Measurements from ENCODE around the gene GRIP1. TPM values are rescaled to one million over a fixed set of nuclear protein-coding genes. Genes with fewer than 3 reads are reported as not detected.
A peak's percentile ranks its signal among the peaks of the same experiment; 100 is the strongest.

The GRIP1 gene
- total RNA-seq, 1 donor from 2014 or later = 4.2 TPM

DNA sequence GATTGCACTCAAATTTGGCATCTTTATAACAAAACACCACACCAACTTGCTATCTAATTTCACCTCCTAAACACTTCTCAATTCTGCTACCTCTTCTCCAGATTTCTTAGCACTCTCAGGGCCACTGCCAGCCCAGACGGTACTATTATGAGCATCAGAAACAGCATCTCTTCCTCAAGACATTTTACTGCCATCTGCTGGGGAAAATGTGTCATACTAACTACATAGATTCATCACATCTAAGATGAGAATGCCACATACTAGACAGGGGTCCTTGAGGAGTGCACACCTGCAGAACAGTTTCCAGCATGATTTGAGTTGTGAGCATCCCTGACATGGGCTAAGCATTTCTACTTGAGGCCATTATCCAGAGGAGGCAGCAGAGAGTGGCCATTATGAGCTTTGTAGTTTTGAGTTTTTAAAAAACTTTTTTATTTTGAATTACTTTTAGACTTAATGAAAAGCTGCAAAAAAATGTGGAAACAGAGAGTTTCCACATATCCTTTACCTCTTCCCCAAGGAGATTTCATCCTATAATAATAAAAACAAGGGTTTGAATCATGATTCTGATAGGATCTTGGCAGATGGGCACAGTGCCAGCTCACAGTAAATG, 15.1 kb upstream of the GRIP1 start:
- H3K27ac ChIP-seq = no peak overlapping the region
- intact Hi-C loops (cut with DNase I) = loop anchor here (10.0 kb wide), 1 partner anchor 439 kb away; no protein-coding TSS in a partner anchor
- no peaks in the 10 kb centered on the region for H3K36me3 ChIP-seq
- H3K4me3 ChIP-seq = no peak overlapping the region
- TF ChIP-seq, protein P1, sequence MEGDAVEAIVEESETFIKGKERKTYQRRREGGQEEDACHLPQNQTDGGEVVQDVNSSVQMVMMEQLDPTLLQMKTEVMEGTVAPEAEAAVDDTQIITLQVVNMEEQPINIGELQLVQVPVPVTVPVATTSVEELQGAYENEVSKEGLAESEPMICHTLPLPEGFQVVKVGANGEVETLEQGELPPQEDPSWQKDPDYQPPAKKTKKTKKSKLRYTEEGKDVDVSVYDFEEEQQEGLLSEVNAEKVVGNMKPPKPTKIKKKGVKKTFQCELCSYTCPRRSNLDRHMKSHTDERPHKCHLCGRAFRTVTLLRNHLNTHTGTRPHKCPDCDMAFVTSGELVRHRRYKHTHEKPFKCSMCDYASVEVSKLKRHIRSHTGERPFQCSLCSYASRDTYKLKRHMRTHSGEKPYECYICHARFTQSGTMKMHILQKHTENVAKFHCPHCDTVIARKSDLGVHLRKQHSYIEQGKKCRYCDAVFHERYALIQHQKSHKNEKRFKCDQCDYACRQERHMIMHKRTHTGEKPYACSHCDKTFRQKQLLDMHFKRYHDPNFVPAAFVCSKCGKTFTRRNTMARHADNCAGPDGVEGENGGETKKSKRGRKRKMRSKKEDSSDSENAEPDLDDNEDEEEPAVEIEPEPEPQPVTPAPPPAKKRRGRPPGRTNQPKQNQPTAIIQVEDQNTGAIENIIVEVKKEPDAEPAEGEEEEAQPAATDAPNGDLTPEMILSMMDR (IDR thresholded peaks at IDR 0.05) = peak in 2 of 3 experiments; percentile 28 to 36
- TF ChIP-seq POLR2AphosphoS5 (IDR thresholded peaks at IDR 0.05; ENCODE audit: insufficient read depth in 1 of 2, low read depth in 1 of 2) = no peak
- no peak for TF ChIP-seq POLR2A (IDR thresholded peaks at IDR 0.05)
- H3K27me3 ChIP-seq = no peaks in the 10 kb centered on the region
- no peaks in the 10 kb centered on the region for H3K9me3 ChIP-seq
- no peaks in the 10 kb centered on the region for H3K4me1 ChIP-seq
- DNase-seq (ENCODE audit: extremely low spot score in 2 of 2) = no peak

DNA sequence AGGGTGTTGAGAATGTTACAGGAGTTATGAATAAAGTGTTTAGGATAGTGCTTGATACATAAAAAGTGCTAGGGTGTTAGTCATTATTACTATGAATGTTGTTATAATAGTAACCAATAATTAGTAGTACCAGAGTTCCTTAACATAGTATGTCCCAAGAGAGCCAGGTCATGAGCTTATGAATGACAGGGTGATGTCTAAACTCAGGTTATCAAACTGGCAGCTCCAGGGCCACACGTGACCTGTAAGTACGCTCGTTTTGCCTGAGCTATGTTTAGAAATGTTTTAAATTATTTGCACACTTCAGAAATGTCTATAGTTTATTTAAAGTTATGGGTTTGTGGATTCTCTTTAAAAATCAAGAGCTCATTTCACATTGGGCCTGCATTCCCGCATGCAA, 14.1 kb upstream of the GRIP1 start:
- no peak overlapping the region for H3K27ac ChIP-seq
- no peaks in the 10 kb centered on the region for H3K9me3 ChIP-seq
- TF ChIP-seq POLR2AphosphoS5 (IDR thresholded peaks at IDR 0.05; ENCODE audit: insufficient read depth in 1 of 2, low read depth in 1 of 2) (no peak), POLR2A (IDR thresholded peaks at IDR 0.05) (no peak)
- TF ChIP-seq, protein P1 (IDR thresholded peaks at IDR 0.05) = no peak
- H3K36me3 ChIP-seq = no peaks in the 10 kb centered on the region
- no peak for DNase-seq (ENCODE audit: extremely low spot score in 2 of 2)
- H3K27me3 ChIP-seq = no peaks in the 10 kb centered on the region
- no peak overlapping the region for H3K4me3 ChIP-seq
- no peaks in the 10 kb centered on the region for H3K4me1 ChIP-seq
- intact Hi-C loops (cut with DNase I) = loop anchor here (10.0 kb wide), 1 partner anchor 438 kb away; no protein-coding TSS in a partner anchor

DNA sequence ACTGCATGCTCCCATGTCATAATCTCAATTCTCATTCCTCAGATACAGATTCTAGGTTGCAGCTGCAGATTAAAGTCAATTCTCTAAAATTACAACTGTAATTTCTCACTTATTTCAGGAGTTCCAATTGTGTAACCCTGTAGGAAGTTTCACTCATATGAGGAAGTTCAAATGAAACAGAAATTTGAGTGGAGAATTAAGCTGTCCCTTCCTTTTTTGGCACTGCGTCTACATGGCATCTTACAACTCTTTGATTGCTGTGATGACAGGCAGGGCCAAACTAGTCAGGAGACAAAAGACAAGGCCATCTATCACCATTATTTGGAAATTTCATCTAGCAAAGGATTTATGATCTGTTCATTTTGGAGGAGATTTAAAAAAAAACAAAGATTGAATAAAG, 13.3 kb upstream of the GRIP1 start:
- H3K27me3 ChIP-seq = no peaks in the 10 kb centered on the region
- DNase-seq (ENCODE audit: extremely low spot score in 2 of 2) = no peak
- TF ChIP-seq POLR2AphosphoS5 (IDR thresholded peaks at IDR 0.05; ENCODE audit: insufficient read depth in 1 of 2, low read depth in 1 of 2) (no peak), POLR2A (IDR thresholded peaks at IDR 0.05) (no peak)
- TF ChIP-seq, protein P1 (IDR thresholded peaks at IDR 0.05) = no peak
- no peak overlapping the region for H3K4me3 ChIP-seq
- no peak overlapping the region for H3K27ac ChIP-seq
- H3K36me3 ChIP-seq = no peaks in the 10 kb centered on the region
- intact Hi-C loops (cut with DNase I) = loop anchor here (10.0 kb wide), 1 partner anchor 437 kb away; no protein-coding TSS in a partner anchor
- no peaks in the 10 kb centered on the region for H3K4me1 ChIP-seq
- H3K9me3 ChIP-seq = no peaks in the 10 kb centered on the region

DNA sequence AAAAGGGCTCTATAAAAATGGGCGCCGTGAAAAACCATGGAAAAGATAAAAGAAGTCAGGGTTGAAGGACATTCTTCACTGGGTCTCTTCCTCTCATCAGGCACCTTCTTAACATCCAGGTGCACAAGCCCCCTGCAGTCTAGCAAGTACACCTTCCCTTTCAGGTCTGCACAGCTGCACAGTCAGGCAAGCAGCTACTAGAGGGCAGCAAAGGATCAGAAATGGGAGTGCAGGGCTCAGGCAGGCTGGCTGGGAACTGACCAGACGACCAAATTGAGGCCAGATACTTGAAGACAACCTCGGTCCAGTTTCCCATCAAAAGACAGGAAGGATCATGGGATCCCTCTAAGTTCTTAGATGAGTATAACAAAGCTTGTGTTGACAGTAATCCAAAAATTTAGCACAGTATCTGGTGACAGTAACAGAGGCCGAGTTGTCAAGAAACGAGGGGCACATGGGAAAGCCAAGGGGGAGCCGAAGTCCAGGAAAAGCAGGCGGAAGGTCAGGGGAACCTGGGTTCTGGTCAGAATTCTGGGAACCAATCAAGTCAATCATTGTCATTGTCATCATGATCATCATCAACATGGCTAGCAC, 10.1 kb upstream of the GRIP1 start:
- Histone ChIP-seq H3K4me1 (no peaks in the 10 kb centered on the region), H3K27ac (no peak overlapping the region), H3K36me3 (no peaks in the 10 kb centered on the region), H3K9me3 (no peaks in the 10 kb centered on the region), H3K27me3 (no peaks in the 10 kb centered on the region), H3K4me3 (no peak overlapping the region)
- no peak for DNase-seq (ENCODE audit: extremely low spot score in 2 of 2)
- intact Hi-C loops (cut with DNase I) = no loop called here
- no peak for TF ChIP-seq POLR2AphosphoS5 (IDR thresholded peaks at IDR 0.05; ENCODE audit: insufficient read depth in 1 of 2, low read depth in 1 of 2)
- TF ChIP-seq, protein P1 (IDR thresholded peaks at IDR 0.05) = no peak
- TF ChIP-seq POLR2A (IDR thresholded peaks at IDR 0.05) = no peak

DNA sequence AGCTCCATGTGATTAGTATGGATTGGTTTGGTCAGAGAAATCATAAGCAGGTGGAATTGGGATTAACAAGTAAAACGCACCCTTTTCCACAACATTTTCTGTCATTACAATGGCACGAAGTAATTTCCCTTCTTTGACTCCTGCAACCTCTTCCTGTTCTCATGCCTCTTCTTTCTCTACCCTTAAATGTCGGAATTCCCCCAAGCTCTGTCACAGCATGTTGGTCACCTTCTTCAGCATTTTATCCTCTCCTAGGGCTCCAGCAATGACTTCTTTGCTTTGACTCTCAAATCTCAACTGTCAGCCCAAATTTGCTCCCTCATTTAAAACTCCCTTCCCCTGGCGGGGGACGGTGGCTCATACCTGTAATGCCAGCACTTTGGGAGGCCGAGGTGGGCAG, 5.3 kb upstream of the GRIP1 start:
- no peaks in the 10 kb centered on the region for H3K4me1 ChIP-seq
- DNase-seq (ENCODE audit: extremely low spot score in 2 of 2) = no peak
- H3K4me3 ChIP-seq = no peak overlapping the region
- no peaks in the 10 kb centered on the region for H3K27me3 ChIP-seq
- TF ChIP-seq, protein P1 (IDR thresholded peaks at IDR 0.05) = no peak
- TF ChIP-seq POLR2A (IDR thresholded peaks at IDR 0.05) (no peak), POLR2AphosphoS5 (IDR thresholded peaks at IDR 0.05; ENCODE audit: insufficient read depth in 1 of 2, low read depth in 1 of 2) (no peak)
- H3K9me3 ChIP-seq = no peaks in the 10 kb centered on the region
- no peaks in the 10 kb centered on the region for H3K36me3 ChIP-seq
- no peak overlapping the region for H3K27ac ChIP-seq
- intact Hi-C loops (cut with DNase I) = no loop called here

Measured in vagina (tissue), 2 donors.